GM19351 (cell line): ENCODE data around the gene CLIC1.

Source experiments
- ATAC-seq: cut with Tn5 transposase; IDR thresholded peaks from one replicate; pipeline ENCODE4 v1.9.1; 2021; ENCODE audit warnings: mild to moderate bottlenecking, moderate library complexity; ENCODE audit not compliant: unreplicated experiment

The CLIC1 gene

GRCh38 chr6:31736021-31736767, at the start of gene CLIC1:
Gene CLIC1, minus strand, starts transcription at chr6:31736530. Its CDS starts 230 bp downstream, at chr6:31736300.
- ATAC-seq: no peak

DNA sequence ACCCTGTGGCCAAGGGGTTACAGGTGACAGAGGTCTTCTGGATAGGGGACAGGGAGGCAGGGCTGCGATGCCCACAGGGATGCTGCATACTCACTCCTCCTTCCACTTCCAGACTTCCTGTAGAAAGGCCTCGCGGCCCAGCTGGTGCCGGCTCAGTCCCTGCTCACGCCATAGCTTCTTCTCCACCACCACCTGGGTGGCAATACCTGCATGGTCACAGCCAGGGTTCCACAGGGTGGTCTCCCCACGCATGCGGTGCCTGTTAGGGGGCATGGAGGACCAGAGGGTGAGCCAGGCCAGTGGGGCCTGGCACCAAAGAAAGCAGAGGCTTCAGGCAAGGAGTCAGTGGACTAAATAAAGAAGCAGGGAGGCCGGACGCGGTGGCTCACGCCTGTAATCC, 49.1 kb upstream of the CLIC1 start:
- ATAC-seq: no peak

DNA sequence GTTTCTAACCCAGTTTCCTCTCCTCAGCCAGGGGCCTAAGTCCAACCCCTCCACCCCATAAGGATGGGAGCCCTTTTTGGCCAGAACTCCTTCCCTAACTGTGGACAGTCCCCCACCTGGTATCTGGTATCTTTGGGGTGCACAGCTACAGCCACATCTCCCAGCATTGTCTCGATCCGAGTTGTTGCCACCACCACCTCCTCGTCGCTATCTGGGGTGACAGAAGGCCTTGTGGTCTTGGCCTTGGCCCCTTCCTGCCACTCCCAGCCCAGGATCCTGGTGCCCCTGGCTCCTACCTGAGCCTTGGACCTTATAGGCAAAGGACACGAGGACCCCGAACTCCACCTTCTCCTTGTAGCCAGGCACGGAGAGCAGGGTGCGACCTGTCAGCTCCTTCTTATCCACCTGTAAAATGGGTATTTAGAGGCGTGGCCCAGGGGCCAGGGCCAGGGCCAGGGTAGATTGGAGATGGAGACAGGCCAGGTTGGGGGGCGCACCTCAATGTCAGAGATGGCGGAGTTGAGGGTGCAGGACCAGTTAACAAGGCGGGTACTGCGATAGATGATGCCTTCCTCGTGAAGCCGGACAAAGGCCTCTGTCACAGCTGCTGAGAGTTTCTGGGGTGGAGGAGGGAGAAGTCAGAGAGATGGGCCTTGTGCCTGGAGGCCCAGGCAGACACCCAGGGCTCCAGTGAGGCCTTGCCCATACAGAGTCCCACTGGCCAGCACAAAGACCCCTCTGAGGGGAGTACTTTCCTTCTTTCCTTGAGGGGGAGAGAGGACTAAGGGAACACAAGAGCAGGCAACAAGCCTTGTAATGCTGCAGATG, 48.0 kb upstream of the CLIC1 start:
- no peak for ATAC-seq

DNA sequence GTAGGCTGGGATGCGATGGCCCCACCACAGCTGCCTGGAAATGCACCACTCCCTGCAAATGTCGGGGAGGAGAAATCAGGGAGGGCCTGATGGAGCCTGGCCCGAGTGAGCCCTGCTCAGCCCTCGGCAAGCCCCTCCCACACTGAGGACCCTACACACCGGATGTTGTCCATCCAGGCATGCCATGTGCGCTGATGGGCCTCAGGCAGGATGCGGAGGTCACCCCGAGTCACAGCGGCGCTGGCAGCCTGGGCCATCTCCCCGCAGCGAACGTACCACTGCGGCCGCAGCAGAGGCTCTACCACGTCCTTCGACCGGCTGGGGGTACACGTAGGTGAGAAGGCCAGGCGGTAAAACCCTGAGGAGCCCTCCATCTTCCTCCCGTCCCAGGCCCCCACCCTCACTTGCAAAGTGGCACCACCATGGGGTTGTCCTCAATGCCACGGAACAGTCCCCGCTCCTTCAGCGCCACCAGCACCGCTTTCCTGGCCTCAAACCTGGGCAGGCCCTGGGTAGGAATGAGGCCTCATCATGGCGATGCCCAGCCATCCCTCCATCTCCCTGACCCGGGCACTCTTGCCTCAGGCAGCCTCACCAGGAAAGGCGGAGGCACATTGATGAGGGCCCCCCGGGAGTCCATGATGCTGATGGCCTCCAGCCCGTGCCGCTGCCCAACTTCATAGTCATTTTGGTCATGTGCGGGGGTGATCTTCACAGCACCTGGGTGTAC, 46.0 kb upstream of the CLIC1 start:
- no peak for ATAC-seq

DNA sequence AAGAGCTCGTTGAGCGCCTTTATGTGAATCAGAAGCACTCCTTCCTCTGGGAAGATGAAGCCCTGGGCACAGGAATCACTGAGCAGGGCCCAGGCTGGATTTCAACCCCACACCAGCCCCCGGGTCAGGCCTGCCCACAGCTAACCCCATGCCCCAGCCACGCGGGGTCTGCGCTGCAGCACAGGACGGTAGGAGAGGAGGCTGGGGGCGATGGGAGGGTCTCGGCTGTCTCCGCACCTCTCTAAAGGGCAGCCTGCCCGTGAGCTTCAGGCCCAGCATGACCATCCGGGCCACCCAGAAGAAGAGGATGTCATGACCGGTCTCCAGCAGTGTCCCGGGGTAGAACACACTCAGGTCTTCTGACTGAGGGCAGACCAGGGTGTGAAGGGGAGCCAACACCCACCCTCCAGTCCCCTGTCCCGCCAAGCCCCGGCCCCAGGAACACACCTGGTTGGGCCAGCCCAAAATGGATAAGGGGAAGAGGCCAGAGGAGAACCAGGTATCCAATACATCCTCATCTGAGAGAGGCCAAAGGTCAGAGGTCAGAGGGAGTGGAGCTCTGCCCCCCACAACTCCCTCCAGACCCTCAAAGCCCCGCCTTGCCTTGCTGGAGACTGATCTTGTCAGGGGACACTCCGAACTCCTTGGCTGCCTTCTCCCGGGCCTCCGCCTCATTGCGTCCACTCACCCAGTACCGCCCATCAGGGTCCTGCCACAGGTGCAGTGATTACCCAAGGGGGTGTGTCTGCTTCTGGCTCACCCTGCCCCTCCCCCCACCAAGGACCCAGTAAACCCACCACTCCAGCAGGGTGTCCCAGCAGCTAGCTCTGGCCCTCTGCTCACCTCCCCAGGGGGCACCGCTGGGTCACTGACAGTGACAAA, 45.2 kb upstream of the CLIC1 start:
- ATAC-seq: no peak

DNA sequence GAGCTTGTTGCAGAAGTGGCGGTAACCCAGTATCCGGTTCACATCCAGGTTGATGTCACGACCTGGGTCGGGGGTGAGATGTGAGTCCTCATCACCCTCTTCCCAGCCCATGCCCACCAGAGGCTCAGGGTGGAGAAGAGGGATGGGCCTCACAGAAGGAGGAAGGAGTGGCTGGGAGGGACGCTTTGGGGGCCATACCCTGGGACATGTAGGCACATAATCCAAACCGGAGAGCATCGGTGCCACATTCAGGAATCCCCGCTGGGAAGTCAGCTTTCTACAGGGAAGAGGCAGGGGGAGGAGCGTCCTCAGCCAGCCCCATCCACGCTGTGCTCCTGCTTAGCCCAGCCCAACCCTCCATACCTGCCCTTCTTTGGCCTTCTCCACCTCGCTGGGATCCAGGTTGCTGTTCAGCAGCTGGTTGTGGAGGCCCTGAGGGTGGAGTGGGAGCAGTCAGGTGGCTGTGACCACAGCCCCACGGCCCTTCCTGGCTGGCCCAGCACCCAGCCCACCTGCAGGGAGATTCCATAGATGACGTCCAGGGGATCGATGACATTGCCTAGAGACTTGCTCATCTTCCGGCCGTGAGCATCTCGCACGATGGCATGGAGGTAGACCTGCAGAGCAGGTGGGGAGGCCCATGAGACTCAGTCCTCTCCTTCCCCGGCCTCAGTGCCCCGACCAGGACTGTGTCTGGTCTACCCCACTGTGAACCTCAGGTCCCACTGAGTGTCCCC, 44.3 kb upstream of the CLIC1 start:
- ATAC-seq: no peak

- no peak for ATAC-seq
Observed at GRCh38 chr6:31779908-31780307, 43.6 kb upstream of the CLIC1 start.

- ATAC-seq: no peak
Observed at GRCh38 chr6:31778999-31779885, 42.9 kb upstream of the CLIC1 start.

GRCh38 chr6:31778193-31778592, 41.9 kb upstream of the CLIC1 start:
- ATAC-seq: no peak

- ATAC-seq: no peak
Observed at GRCh38 chr6:31777667-31778050, 41.3 kb upstream of the CLIC1 start.

DNA sequence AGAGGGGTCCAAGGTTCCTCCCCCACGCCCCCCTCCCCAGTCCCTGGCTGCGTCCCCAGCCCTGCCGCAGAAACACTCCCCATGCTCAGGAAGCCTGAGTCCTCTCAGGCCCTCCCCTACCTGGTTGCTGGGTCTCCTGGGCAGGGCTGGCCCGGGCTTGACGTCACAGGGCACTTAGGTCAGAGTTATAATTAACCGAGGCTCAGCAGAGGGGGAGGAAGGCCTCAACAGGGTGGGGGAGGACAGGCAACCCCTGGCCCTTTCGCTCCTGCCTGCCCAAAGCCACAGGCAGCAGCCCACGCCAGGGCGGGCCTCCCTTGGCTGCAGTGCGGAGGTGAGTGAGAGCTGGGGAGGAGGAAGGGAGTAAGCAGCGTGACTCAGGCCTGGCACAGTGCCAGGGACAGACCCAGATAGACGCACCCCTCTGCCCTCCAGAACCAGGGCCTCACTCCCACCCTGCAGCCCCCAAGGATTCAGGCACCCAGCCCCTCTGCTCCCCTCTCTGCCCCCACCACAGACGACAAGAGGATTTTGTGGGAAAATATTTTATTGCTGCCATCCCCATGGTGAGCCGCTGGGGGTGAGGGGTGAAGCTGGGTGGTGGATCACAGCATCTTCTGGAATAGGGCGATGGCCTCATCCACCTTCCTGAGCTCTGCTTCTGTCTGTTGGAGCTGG, 40.8 kb upstream of the CLIC1 start, which contains the start of gene VWA7:
Gene VWA7 (minus strand): TSS at position 340 of the 678 bp plus-strand sequence. CDS start 549 bp downstream, outside the sequence.
- ATAC-seq: peak; percentile 89

DNA sequence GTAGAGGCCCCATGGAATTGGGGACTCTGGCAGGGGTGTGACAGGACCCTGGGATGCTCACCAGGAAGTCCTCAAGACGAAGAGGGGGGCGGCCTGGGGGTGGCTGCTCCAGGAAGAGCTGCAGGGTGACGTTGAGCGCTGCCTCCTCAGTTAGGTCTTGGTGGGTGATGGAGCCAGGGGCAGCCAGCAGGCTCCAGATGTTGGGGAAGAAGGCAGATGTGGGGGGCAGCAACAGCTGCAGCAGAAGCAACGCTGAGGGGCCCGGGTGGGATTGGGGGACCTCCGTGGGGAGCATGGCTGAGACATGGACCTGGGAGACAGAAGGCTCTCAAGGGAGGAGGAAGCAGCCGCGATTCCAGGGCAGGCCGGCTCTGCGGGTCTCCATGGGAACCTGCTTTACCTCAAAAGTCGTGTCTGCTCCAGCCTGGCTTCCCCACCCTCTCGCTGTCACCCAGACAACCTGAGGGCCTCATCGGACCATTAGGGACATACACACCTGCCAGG, 40.2 kb upstream of the CLIC1 start:
- no peak for ATAC-seq

DNA sequence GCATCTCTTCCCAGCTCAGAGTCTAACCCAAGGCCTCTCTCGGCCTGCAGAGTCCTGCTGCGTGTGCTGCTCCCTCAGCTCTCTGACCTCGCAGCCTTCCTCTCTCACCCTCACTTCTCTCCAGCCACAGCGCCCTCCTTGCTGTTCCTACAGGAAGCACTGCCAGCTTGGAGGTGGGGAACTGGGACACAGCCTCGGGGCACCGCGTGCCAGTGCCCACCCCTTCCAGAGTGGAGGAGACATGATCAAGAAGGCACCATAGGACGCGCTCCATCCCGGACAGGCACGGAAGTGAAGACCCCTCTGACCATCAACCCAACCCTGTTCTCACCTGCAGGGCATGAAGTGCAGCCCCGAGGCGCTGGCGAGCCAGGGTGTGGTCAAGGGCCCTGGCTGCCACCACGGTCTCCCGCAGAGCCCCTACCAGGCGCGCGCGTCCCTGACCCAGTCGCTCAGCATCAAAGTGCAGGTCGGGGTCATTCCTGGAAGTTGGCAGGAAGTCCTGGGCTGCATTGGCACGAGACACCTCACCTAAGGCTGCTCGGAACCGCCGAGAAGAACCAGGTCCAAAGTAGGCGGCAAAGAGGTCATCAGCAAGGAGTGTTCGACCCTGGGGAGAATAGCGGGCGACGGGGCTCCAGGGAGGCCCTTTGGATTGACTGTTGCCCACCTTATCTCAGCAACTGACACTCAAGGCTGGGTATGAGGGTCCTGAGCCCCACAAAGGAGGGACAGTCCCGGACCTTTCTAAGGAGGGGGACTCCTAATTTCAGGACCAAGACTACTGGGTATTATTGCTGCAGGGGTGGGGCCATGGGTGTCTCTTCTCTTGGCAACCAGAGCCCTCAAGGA, 39.5 kb upstream of the CLIC1 start:
- ATAC-seq: no peak

GRCh38 chr6:31775184-31775583, 38.9 kb upstream of the CLIC1 start:
- ATAC-seq: no peak

- ATAC-seq: no peak
Observed at GRCh38 chr6:31771992-31772358, 35.6 kb upstream of the CLIC1 start.

DNA sequence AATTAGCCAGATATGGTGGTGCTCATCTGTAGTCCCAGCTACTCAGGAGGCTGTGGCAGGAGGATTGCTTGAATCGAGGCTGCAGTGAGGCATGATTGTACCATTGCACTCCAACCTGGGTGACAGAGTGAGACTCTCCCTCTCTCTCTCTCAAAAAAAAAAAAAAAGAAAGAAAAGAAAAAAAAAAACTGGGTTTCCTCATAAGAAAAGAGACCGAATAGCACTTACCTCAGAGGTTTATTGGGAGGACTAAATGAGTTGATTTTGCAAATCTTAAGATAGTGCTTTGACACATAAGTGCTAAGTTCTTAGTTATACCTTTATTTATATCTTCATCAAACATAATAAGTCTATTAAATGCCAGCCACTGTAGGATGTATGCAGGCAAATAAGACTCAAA, 34.5 kb upstream of the CLIC1 start:
- no peak for ATAC-seq

DNA sequence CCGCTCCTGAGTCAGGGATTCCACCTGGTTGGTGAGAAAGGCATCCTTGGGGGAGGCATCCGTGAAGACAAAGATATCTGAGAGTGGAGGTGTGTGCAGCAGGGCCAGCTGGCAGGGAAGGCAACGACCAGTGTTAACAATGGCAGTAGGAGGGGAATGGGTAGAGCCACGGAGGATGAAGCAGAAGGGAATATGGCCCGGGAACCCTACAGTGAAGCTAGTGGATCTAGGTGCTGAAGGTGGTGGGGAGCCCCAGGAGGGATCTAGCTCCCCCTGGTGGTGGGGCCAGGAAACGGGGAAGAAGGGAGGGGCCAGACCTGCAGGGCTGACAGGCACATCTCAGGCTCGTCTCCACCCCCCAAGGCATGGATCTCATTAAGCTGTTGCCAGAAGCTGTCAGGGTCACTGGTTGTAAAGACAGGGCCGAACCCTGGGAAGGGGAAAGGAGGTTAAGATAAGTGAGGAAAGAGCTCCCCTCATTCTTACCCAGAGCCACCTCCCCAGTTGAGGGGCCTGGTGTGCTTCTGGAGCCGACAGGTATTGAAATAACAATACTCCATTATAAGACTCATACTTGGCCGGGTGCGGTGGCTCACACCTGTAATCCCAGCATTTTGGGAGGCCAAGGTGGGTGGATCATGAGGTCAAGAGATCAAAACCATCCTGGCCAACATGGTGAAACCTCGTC, 33.5 kb upstream of the CLIC1 start:
- ATAC-seq: no peak
